Testis (tissue), 3 donors: ENCODE results near the gene DDI2. TPM values are rescaled to one million over a fixed set of nuclear protein-coding genes. Genes with fewer than 3 reads are reported as not detected.

Source experiments
- DNase-seq: peaks from one replicate; pipeline ENCODE4 v3.0.0-alpha.2; 2019
- H3K27ac ChIP-seq, 2 donors: fragments of 200-600 bp; sonication (generic); one replicate each; pipeline ENCODE4 v1.5.1; 2019
- H3K27me3 ChIP-seq: fragments of 200-600 bp; sonication (generic); one replicate; pipeline ENCODE4 v1.5.1; 2019
- H3K36me3 ChIP-seq: fragments of 200-600 bp; sonication (generic); one replicate; pipeline ENCODE4 v1.5.1; 2017; ENCODE audit warnings: low read depth; ENCODE audit errors: missing control alignments
- H3K4me1 ChIP-seq: fragments of 200-600 bp; sonication (generic); one replicate; pipeline ENCODE4 v1.5.1; 2019
- H3K4me3 ChIP-seq, 2 donors: fragments of 200-600 bp; sonication (generic); one replicate each; pipeline ENCODE4 v1.5.1; 2017 to 2019
- H3K9me3 ChIP-seq: fragments of 200-600 bp; sonication (generic); one replicate; pipeline ENCODE4 v1.5.1; 2017
- POLR2A ChIP-seq: fragments of 450-650 bp; IDR thresholded peaks from one replicate; pipeline ENCODE4 v1.6.1; 2017; ENCODE audit warnings: antibody characterized with exemption, mild to moderate bottlenecking, moderate library complexity
- WGBS, 2 donors: methylation state at CpG; one replicate each; pipeline ENCODE4 v1.1.5; 2018; 5-methylcytosine and 5-hydroxymethylcytosine counted together
- intact Hi-C: fragments of 100-400 bp; cut with DNase I; formaldehyde crosslinking; loops from one replicate; pipeline ENCODE4 v1.15.1; 2023; ENCODE audit warnings: low total_unique reads
- polyA plus RNA-seq: library from polyadenylated mRNA; stranded (reverse); fragments of 350-450 nt; fragmentation: Illumina TruSeq; extraction: RNeasy Lipid Tissue Mini Kit (QIAGEN cat#74804); gene quantifications from one replicate; pipeline ENCODE4 v1.2.3, GENCODE V29; 2014; ENCODE audit warnings: low read depth, low replicate concordance; ENCODE audit not compliant: insufficient read depth
- total RNA-seq, 2 donors: library from RNA; depleted of rRNA; stranded (reverse); fragments of >200 nt; gene quantifications; one replicate each; pipeline ENCODE4 v1.2.3, GENCODE V29; 2016
- TF ChIP-seq, protein P1 (sequence below), 3 experiments: fragments of 450-650 bp in 2 of 3; fragments of 200-600 bp in 1 of 3; sonication (generic) in 1 of 3; IDR thresholded peaks; one replicate each; pipeline ENCODE4 v1.5.1; 2016 to 2019; ENCODE audit warnings: antibody characterized with exemption in 3 of 3, mild to moderate bottlenecking in 2 of 3, moderate library complexity in 1 of 3

Gene DDI2
- total and polyA plus RNA-seq, 3 donors from 2014 or later = 9.6 to 54.2 (median 45.2) TPM

DNA sequence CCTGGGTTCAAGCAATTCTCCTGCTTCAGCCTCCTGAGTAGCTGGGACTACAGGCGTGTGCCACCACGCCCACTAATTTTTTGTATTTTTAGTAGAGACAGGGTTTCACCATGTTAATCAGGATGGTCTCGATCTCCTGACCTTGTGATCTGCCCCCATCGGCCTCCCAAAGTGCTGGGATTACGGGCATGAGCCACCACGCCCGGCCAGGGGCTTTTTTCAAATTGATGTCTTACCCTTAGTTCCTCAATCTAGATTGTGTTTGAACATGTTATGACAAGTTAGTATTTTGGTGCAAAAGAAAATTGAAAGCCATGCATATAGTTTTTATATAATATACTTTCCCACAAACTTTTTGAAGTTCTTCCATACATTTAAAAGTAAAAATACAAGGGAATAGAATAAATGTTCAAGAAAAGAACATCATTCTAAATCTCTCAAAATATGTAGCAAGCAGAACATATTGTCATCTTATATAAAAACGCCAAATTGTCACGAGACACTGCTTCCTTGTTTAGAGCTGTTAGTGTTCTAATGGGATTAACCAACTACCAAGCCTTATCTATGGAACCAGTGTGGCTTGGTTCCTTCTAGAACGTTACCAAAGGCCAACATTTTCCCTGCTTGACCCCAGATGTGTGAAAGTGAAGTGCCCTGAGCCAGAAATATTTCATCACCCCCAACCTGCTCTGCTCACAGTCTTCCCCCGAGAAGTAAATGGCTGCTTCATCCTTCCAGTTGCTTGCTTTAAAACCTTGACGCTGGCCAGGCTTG lies 57.3 kb downstream of the DDI2 start:
- intact Hi-C loops = no loop called here
- Histone ChIP-seq H3K4me3 (no peak overlapping the region), H3K27ac (no peak overlapping the region), H3K4me1 (no peaks in the 10 kb centered on the region), H3K36me3 (no peaks in the 10 kb centered on the region), H3K27me3 (no peaks in the 10 kb centered on the region), H3K9me3 (no peaks in the 10 kb centered on the region)
- WGBS, 2 donors = 84 to 85% methylated on average over 12 of the region's 12 CpGs
- no peak for DNase-seq
- TF ChIP-seq POLR2A = no peak
- TF ChIP-seq, protein P1, sequence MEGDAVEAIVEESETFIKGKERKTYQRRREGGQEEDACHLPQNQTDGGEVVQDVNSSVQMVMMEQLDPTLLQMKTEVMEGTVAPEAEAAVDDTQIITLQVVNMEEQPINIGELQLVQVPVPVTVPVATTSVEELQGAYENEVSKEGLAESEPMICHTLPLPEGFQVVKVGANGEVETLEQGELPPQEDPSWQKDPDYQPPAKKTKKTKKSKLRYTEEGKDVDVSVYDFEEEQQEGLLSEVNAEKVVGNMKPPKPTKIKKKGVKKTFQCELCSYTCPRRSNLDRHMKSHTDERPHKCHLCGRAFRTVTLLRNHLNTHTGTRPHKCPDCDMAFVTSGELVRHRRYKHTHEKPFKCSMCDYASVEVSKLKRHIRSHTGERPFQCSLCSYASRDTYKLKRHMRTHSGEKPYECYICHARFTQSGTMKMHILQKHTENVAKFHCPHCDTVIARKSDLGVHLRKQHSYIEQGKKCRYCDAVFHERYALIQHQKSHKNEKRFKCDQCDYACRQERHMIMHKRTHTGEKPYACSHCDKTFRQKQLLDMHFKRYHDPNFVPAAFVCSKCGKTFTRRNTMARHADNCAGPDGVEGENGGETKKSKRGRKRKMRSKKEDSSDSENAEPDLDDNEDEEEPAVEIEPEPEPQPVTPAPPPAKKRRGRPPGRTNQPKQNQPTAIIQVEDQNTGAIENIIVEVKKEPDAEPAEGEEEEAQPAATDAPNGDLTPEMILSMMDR (IDR thresholded peaks at IDR 0.05) = no peak

DNA sequence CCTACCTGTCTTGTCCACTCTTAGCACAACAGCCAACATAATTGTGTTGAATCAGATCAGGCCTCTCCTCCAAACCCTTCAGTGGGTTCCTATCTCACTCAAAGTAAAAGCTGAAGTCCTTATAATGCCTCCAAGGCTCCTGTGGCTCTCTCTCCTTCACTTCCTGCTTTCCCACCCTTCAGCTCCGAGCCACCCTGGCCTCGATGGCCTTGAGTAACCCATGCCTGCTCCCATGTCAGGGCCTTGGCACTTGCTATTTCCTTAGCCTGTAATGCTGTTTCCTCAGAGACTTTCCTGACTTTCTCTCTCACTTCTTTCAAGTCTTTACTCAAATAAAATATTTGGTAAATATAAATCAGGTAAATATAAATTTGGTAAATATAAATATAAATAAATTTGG lies 58.8 kb downstream of the DDI2 start:
- no peak for DNase-seq
- H3K4me3 ChIP-seq = no peak overlapping the region
- H3K36me3 ChIP-seq = no peaks in the 10 kb centered on the region
- no peak overlapping the region for H3K27ac ChIP-seq
- WGBS, 2 donors = 46 to 63% methylated on average over 2 of the region's 2 CpGs
- H3K9me3 ChIP-seq = no peaks in the 10 kb centered on the region
- TF ChIP-seq POLR2A = no peak
- no peaks in the 10 kb centered on the region for H3K4me1 ChIP-seq
- intact Hi-C loops = no loop called here
- H3K27me3 ChIP-seq = no peaks in the 10 kb centered on the region

DNA sequence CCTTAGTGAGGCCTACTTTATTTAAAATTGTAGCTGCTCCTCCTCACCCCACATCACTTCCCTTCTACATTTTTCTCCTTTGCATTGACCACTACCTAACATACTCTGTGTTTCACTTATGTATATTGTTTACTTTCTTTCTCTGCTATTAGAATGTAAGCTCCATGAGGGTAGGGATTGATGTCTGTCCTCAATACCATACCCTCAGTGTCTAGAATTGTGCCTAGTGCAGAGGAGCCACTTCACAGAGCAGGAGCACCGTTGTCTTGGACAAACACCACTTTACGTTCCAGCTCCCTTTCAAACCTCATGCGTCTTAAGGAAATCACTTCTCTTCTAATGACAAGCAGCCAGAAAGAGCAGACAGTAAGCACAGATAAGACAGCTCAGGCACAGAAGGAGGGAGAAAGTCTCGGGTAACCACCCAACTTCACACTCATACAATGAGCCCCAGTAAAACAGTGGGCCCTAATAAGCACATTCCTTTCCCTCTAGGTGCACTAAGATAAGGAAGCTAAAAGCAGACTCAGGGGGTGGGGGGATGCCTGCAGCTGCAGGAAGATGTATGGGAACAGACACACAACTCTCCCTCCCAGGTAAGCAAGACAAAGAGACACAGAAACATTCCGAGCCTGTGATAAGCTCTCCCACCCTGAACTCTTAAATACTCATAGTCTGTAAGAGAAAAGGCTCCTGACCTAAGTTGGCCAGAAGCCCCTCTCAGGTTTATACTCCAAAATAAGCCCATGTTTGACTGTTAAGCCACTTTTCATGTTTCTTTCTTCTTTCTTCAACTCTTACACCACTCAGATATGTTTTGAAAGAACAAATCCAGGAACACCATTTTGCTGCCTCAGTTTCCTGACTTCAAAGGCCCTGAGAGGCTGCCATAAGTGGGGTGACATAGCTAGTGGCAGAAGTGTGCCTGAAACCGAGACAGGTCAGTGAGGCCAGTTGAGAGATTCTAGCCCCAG lies 59.7 kb downstream of the DDI2 start:
- Histone ChIP-seq H3K9me3 (no peaks in the 10 kb centered on the region), H3K36me3 (no peaks in the 10 kb centered on the region), H3K4me1 (no peaks in the 10 kb centered on the region), H3K27ac (no peak overlapping the region), H3K27me3 (no peaks in the 10 kb centered on the region), H3K4me3 (no peak overlapping the region)
- WGBS, 2 donors = 89 to 96% methylated on average over 6 of the region's 6 CpGs
- TF ChIP-seq POLR2A = no peak
- TF ChIP-seq, protein P1 (IDR thresholded peaks at IDR 0.05) = no peak
- DNase-seq = no peak
- intact Hi-C loops = no loop called here

DNA sequence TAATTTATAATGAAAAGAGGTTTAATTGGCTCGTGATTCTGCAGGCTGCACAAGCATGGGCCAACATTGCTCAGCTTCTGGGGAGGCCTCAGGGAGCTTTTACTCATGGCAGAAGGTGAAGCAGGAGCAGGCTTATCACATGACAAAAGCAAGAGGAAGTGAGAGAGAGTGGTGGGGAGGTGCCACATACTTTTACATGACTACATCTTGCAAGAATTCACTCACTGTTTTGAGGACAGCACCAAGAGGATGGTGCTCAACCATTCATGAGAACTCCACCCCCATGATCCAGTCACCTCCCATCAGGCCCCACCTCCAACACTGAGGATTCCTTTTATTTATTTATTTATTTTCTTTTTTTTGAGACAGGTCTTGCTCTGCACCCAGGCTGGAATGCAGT lies 61.3 kb downstream of the DDI2 start:
- Histone ChIP-seq H3K9me3 (no peaks in the 10 kb centered on the region), H3K4me1 (peaks cover 4% of the 10 kb centered on the region), H3K4me3 (no peak overlapping the region), H3K27me3 (no peaks in the 10 kb centered on the region), H3K36me3 (no peaks in the 10 kb centered on the region), H3K27ac (no peak overlapping the region)
- intact Hi-C loops = no loop called here
- no peak for DNase-seq
- TF ChIP-seq POLR2A = no peak
- TF ChIP-seq, protein P1 (IDR thresholded peaks at IDR 0.05) = no peak
- WGBS, 2 donors = 94 to 100% methylated on average over 1 of the region's 1 CpG

DNA sequence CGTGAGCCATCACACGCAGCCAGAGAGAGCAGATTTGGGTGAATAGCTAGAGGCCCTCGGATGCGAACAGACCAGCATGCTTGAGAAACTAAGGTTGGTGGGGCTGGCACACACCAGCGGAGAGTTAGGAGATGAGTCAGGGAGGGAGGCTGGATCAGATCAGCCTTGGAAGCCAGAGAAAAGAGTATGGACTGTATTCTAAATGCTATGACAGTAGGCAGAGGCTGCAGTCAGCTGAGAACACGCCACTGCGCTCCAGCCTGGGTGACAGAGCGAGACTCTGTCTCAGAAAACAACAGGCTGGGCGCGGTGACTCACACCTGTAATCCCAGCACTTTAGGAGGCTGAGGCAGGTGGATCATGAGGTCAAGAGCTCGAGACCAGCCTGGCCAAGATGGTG lies 62.9 kb downstream of the DDI2 start:
- intact Hi-C loops = no loop called here
- Histone ChIP-seq H3K27me3 (no peaks in the 10 kb centered on the region), H3K4me1 (peaks cover 7% of the 10 kb centered on the region), H3K4me3 (no peak overlapping the region), H3K9me3 (no peaks in the 10 kb centered on the region), H3K27ac (no peak overlapping the region), H3K36me3 (no peaks in the 10 kb centered on the region)
- TF ChIP-seq, protein P1 (IDR thresholded peaks at IDR 0.05) = no peak
- TF ChIP-seq POLR2A = no peak
- DNase-seq = no peak
- 89 to 95% methylated on average over 10 to 11 of the region's 11 CpGs for WGBS, 2 donors
